ENCODE results near the gene CABP4. TPM values are rescaled to one million over a fixed set of nuclear protein-coding genes. Genes with fewer than 3 reads are reported as not detected.

CABP4 gene
- total and polyA plus RNA-seq, 2 donors (not counting 3 experiments of a cell fraction or from before 2014, with no cell fraction given) = 2.4 to 5.0 TPM

- no peak overlapping the region for H3K27ac ChIP-seq (ENCODE audit: insufficient read depth, low read depth, low read length)
- H4K20me1 ChIP-seq (replicated peaks; ENCODE audit: control insufficient read depth, extremely low read depth, insufficient read depth, low read length) = no peaks in the 10 kb centered on the region
- H3K79me2 ChIP-seq (ENCODE audit: control insufficient read depth, insufficient read depth, low read length) = no peaks in the 10 kb centered on the region
- H3K9me3 ChIP-seq (replicated peaks; ENCODE audit: control insufficient read depth, insufficient read depth, low read length) = no peaks in the 10 kb centered on the region
- no peak overlapping the region for H3K4me3 ChIP-seq (replicated peaks in 1 of 3; ENCODE audit: insufficient read depth in 1 of 3, low read depth in 1 of 3, low read length in 3 of 3)
- peaks cover 4% of the 10 kb centered on the region for H3K4me1 ChIP-seq (ENCODE audit: control insufficient read depth, extremely low read depth, insufficient read depth, low read length)
- no peaks in the 10 kb centered on the region for H3K36me3 ChIP-seq (ENCODE audit: control insufficient read depth in 2 of 2, extremely low read depth in 1 of 2, insufficient read depth in 2 of 2, low read length in 2 of 2)
- intact Hi-C loops (cut with micrococcal nuclease) (no loop called here), dilution Hi-C loops (cut with MboI; ENCODE audit: extremely low pct_ligation_motif_present, low sequenced_read_pairs) (no loop called here)
- CTCF ChIA-PET = no interaction called here
- H2AFZ ChIP-seq (ENCODE audit: low read depth, low read length) = no peak overlapping the region
- BruUV-seq (replicated peaks) = no TSS peak
- no peaks in the 10 kb centered on the region for H3K9me1 ChIP-seq (replicated peaks; ENCODE audit: control insufficient read depth, extremely low read depth, insufficient read depth, low read length)
- H3K4me2 ChIP-seq (ENCODE audit: insufficient read depth, low read length) = no peak overlapping the region
- FAIRE-seq (no peak), DNase-seq (ENCODE audit: low read depth, low spot score) (peak; percentile 18)
- H3K9ac ChIP-seq (replicated peaks; ENCODE audit: extremely low read depth, insufficient read depth, low read length) = no peak overlapping the region
- POLR2A ChIA-PET = no interaction called here
- no peak for TF ChIP-seq EZH2 (IDR thresholded peaks at IDR 0.05; ENCODE audit: borderline replicate concordance, low read depth, low read length, severe bottlenecking)
- TF ChIP-seq JUN (IDR thresholded peaks at IDR 0.05; ENCODE audit: borderline replicate concordance, insufficient read depth, insufficient read length, low read depth) = no peak
- no peak for TF ChIP-seq POLR2A (IDR thresholded peaks at IDR 0.05; ENCODE audit: low read depth, low read length)
- TF ChIP-seq CTCF (IDR thresholded peaks at IDR 0.05; ENCODE audit: extremely low read depth in 1 of 2, insufficient read depth in 1 of 2, low read depth in 1 of 2, low read length in 2 of 2) = no peak
- no peak for TF ChIP-seq MYC (IDR thresholded peaks at IDR 0.05; ENCODE audit: low read depth, low read length)
- TF ChIP-seq POLR2AphosphoS5 (IDR thresholded peaks at IDR 0.05; ENCODE audit: insufficient read depth, low read depth, low read length) = no peak
- TF ChIP-seq, protein P1, sequence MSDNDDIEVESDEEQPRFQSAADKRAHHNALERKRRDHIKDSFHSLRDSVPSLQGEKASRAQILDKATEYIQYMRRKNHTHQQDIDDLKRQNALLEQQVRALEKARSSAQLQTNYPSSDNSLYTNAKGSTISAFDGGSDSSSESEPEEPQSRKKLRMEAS (IDR thresholded peaks at IDR 0.05; ENCODE audit: insufficient read depth, insufficient read length) = no peak
- no peak for TF ChIP-seq FOS (IDR thresholded peaks at IDR 0.05; ENCODE audit: borderline replicate concordance, insufficient read depth, low read length)
- TF ChIP-seq GATA2 (IDR thresholded peaks at IDR 0.05; ENCODE audit: insufficient read depth, insufficient read length, low read depth, low read length) = no peak
- H3K27me3 ChIP-seq (ENCODE audit: control insufficient read depth in 2 of 2, insufficient read depth in 2 of 2, low read length in 2 of 2) = peaks cover 0 to 10% of the 10 kb centered on the region in 2 experiments
Measured at GRCh38 chr11:67416416-67417335, 38.5 kb upstream of the CABP4 start.
